ENCODE results near the gene STX1A. TPM values are rescaled to one million over a fixed set of nuclear protein-coding genes. Genes with fewer than 3 reads are reported as not detected.

STX1A gene
- total and polyA plus RNA-seq, 2 of the 13 experiments (the other 11 are each of a cell fraction or from before 2014, with no cell fraction given): 6.1 to 12.2 TPM

DNA sequence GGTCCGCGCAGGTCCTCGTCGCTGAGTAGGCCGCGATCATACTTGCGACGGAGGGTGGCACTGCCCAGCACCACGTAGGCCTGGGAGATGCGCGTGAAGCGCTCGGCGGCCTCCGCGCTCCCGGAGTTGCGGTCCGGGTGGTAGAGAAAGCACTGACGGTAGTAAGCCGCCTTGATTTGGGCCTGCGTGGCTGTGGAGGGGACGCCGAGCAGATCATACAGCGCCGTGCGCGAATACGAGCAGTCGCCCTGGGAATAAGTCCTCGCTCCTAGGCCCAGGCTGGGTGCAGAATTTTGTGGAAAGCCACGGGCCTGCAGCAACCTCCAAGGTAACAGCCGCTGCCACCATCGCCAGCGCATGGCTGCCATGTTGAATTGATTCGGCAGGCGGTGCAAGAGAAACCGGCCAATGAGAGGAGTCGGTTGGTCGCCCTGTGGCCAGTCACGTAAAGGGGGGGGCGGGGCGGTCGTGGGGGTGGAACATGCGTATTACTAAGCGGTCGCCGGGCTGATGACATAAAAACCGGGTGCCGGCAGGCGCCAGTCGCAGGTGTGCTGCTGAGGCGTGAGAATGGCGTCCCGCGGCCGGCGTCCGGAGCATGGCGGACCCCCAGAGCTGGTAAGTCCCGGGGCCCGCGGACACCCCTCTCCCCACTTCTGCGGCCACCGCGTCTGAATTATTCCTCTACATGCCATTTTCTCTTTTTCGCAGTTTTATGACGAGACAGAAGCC is 36.2 kb downstream of the STX1A start, which contains the start of the genes BUD23 and DNAJC30 (continued):
- TF ChIP-seq E2F2 (CRISPR knock-in tag; IDR thresholded peaks at IDR 0.05; ENCODE audit: borderline replicate concordance): no peak
- peak; percentile 80; the same call in 1 of the 2 replicates for TF ChIP-seq KDM5B (CRISPR knock-in tag; IDR thresholded peaks at IDR 0.05; ENCODE audit: borderline replicate concordance)
- 0 out of 2 replicates have a peak, but pooled peaks have one; percentile 70 for TF ChIP-seq CREB3 (CRISPR knock-in tag; IDR thresholded peaks at IDR 0.05)
- TF ChIP-seq HHEX (CRISPR knock-in tag; IDR thresholded peaks at IDR 0.05): 0 out of 2 replicates have a peak, but pooled peaks have one; percentile 31
- TF ChIP-seq CBFB (CRISPR knock-in tag; IDR thresholded peaks at IDR 0.05): peak; percentile 31; the same call in 1 of the 2 replicates
- TF ChIP-seq, protein P1, sequence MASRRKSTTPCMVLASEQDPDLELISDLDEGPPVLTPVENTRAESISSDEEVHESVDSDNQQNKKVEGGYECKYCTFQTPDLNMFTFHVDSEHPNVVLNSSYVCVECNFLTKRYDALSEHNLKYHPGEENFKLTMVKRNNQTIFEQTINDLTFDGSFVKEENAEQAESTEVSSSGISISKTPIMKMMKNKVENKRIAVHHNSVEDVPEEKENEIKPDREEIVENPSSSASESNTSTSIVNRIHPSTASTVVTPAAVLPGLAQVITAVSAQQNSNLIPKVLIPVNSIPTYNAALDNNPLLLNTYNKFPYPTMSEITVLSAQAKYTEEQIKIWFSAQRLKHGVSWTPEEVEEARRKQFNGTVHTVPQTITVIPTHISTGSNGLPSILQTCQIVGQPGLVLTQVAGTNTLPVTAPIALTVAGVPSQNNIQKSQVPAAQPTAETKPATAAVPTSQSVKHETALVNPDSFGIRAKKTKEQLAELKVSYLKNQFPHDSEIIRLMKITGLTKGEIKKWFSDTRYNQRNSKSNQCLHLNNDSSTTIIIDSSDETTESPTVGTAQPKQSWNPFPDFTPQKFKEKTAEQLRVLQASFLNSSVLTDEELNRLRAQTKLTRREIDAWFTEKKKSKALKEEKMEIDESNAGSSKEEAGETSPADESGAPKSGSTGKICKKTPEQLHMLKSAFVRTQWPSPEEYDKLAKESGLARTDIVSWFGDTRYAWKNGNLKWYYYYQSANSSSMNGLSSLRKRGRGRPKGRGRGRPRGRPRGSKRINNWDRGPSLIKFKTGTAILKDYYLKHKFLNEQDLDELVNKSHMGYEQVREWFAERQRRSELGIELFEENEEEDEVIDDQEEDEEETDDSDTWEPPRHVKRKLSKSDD (CRISPR knock-in tag; IDR thresholded peaks at IDR 0.05; ENCODE audit: low read depth): peak; percentile 49; the same call in 1 of the 2 replicates
- no peak for TF ChIP-seq ZNF30 (CRISPR knock-in tag; IDR thresholded peaks at IDR 0.05)
- TF ChIP-seq IRX3 (CRISPR knock-in tag; IDR thresholded peaks at IDR 0.05; ENCODE audit: borderline replicate concordance, low read depth): peak; percentile 75; the same call in 1 of the 2 replicates
- TF ChIP-seq ZSCAN21 (CRISPR knock-in tag; IDR thresholded peaks at IDR 0.05; ENCODE audit: borderline replicate concordance): no peak
- no peak for TF ChIP-seq ZBTB42 (CRISPR knock-in tag; IDR thresholded peaks at IDR 0.05)
- no peak for TF ChIP-seq IKZF4 (CRISPR knock-in tag; IDR thresholded peaks at IDR 0.05; ENCODE audit: borderline replicate concordance, low read depth, not compliant biosample characterization)
- TF ChIP-seq ZNF674 (CRISPR knock-in tag; IDR thresholded peaks at IDR 0.05; ENCODE audit: low read depth): peak; percentile 91; the same call in 1 of the 2 replicates
- no peak for TF ChIP-seq ZNF660 (CRISPR knock-in tag; IDR thresholded peaks at IDR 0.05; ENCODE audit: borderline replicate concordance, low read depth)
- TF ChIP-seq ZNF552 (CRISPR knock-in tag; IDR thresholded peaks at IDR 0.05; ENCODE audit: borderline replicate concordance): no peak
- peak; percentile 84 for TF ChIP-seq SP2 (CRISPR knock-in tag; IDR thresholded peaks at IDR 0.05)
- no peak for TF ChIP-seq SRSF4 (IDR thresholded peaks at IDR 0.05; ENCODE audit: low read depth, low read length, poor library complexity, severe bottlenecking)
- no peak; the same call in 1 of the 2 replicates for TF ChIP-seq ZBTB43 (CRISPR knock-in tag; conservative IDR thresholded peaks at IDR 0.05)
- no peak for TF ChIP-seq IRF1 (CRISPR knock-in tag; IDR thresholded peaks at IDR 0.05; ENCODE audit: low read depth)
- 0 out of 2 replicates have a peak, but pooled peaks have one; percentile 60 for TF ChIP-seq BRCA1 (CRISPR knock-in tag; IDR thresholded peaks at IDR 0.05)
- peak; percentile 98 for TF ChIP-seq CREM (IDR thresholded peaks at IDR 0.05)
- peak; percentile 56; the same call in 1 of the 2 replicates for TF ChIP-seq CREM (CRISPR knock-in tag; IDR thresholded peaks at IDR 0.05)
